Measurements from ENCODE around the gene SPTB. TPM values are rescaled to one million over a fixed set of nuclear protein-coding genes. Genes with fewer than 3 reads are reported as not detected.
A peak's percentile ranks its signal among the peaks of the same experiment; 100 is the strongest.

SPTB gene
- total RNA-seq, 1 donor from 2014 or later = 3.0 TPM

DNA sequence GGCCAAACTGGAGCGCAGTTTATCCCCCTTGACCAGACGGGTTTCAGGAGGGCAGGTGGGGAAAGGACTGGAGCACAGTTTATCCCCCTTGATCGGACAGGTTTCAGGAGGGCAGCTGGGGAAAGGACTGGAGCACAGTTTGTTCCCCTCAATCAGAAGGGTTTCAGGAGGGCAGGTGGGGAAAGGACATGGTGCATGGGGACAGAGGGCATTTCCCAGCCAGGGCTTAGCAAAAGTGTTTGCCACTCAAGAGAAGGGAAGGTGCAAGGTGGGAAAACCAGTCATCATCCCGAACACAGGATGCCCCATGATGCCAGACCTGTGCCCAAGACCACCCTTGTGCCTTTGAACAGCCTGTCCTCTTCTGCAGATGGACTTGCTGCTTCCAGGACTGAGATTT is 54.7 kb downstream of the SPTB start:
- TF ChIP-seq, protein P1, sequence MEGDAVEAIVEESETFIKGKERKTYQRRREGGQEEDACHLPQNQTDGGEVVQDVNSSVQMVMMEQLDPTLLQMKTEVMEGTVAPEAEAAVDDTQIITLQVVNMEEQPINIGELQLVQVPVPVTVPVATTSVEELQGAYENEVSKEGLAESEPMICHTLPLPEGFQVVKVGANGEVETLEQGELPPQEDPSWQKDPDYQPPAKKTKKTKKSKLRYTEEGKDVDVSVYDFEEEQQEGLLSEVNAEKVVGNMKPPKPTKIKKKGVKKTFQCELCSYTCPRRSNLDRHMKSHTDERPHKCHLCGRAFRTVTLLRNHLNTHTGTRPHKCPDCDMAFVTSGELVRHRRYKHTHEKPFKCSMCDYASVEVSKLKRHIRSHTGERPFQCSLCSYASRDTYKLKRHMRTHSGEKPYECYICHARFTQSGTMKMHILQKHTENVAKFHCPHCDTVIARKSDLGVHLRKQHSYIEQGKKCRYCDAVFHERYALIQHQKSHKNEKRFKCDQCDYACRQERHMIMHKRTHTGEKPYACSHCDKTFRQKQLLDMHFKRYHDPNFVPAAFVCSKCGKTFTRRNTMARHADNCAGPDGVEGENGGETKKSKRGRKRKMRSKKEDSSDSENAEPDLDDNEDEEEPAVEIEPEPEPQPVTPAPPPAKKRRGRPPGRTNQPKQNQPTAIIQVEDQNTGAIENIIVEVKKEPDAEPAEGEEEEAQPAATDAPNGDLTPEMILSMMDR (IDR thresholded peaks at IDR 0.05) = no peak
- peaks cover 3% of the 10 kb centered on the region for H3K4me1 ChIP-seq
- no peak for ATAC-seq
- intact Hi-C loops (cut with DNase I) = loop anchor here (10.0 kb wide), 1 partner anchor 60 kb away; no protein-coding TSS in a partner anchor
- no peak for DNase-seq
- H3K4me3 ChIP-seq = no peak overlapping the region
- H3K9me3 ChIP-seq = no peaks in the 10 kb centered on the region
- no peaks in the 10 kb centered on the region for H3K36me3 ChIP-seq
- H3K27me3 ChIP-seq = peaks cover 3% of the 10 kb centered on the region
- no peak overlapping the region for H3K27ac ChIP-seq

DNA sequence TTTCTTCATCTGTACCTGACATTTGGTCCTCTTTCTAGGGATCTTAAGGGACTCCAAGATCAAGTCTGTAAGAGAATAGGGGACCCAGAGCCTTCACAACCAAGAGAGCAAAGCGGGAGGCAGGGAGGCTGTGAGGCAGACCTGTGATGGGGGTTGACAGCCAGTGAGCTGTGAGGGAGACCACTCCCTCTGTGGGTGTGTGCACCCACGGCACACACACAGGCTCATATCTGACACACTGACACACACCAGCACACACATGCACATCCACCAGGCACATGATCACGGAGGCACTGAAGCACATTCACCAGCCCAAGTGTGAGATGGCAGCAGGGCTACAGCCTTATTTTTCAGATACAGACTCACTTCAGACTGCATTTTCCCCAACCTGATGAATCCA is 55.2 kb downstream of the SPTB start:
- DNase-seq = no peak
- H3K27me3 ChIP-seq = peaks cover 3% of the 10 kb centered on the region
- H3K4me3 ChIP-seq = no peak overlapping the region
- no peaks in the 10 kb centered on the region for H3K9me3 ChIP-seq
- H3K27ac ChIP-seq = no peak overlapping the region
- ATAC-seq = no peak
- peaks cover 3% of the 10 kb centered on the region for H3K4me1 ChIP-seq
- H3K36me3 ChIP-seq = no peaks in the 10 kb centered on the region
- TF ChIP-seq, protein P1 (IDR thresholded peaks at IDR 0.05) = no peak
- intact Hi-C loops (cut with DNase I) = loop anchor here (10.0 kb wide), 1 partner anchor 60 kb away; no protein-coding TSS in a partner anchor

DNA sequence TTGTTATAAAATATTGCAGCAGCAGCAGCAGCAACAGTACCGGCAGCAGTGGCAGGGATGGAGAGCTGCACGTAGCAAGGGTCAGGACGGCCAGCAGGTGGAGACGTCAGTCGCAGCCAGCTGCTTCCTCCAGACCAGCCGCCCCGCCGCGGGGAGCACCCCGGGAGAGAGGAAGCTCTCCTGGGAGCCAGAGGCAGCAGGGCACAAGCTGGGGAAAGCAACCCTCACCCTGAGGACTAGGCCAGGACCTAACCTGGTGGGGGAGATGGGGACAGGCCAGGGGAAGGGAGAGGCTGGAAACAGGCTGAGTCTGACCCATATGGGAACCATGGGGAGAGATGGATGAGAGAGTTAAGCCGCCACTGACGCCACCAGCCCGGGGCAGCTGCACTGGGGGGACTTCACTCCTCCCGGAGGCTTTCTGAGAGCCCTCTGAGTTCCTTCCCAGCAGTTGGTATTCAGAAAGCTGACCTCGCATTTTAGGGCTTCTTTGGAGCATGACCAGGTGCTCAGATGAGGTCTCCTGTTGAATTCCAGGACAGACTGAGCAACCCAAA is 56.3 kb downstream of the SPTB start:
- DNase-seq (peak; percentile 91), ATAC-seq (peak; percentile 93)
- H3K9me3 ChIP-seq = no peaks in the 10 kb centered on the region
- no peak overlapping the region for H3K27ac ChIP-seq
- peaks cover 3% of the 10 kb centered on the region for H3K27me3 ChIP-seq
- H3K4me3 ChIP-seq = no peak overlapping the region
- no peaks in the 10 kb centered on the region for H3K36me3 ChIP-seq
- intact Hi-C loops (cut with DNase I) = loop anchor here (10.0 kb wide), 1 partner anchor 61 kb away; no protein-coding TSS in a partner anchor
- peaks cover 3% of the 10 kb centered on the region for H3K4me1 ChIP-seq
- TF ChIP-seq, protein P1 (IDR thresholded peaks at IDR 0.05) = peak; percentile 81

DNA sequence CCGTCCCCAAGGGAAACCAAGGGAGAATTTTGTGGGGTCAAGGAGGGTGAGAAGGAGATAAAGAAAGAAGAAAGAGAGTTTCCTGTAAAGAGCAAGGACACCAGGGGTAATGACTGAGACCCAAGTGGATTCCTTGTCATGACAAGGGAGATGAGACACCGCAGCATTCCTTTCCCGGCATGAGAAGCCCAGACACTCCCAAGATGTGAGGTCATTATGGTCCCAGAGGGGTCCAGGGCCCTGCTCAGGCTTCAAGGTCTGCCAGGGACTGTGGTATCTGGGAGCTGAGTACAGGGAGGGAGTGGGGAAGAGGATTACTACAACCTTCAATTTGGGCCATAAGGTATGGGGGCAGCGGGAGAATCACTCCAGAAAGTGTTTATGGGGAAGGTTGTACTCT is 58.1 kb downstream of the SPTB start:
- no peak overlapping the region for H3K27ac ChIP-seq
- peaks cover 3% of the 10 kb centered on the region for H3K27me3 ChIP-seq
- H3K36me3 ChIP-seq = no peaks in the 10 kb centered on the region
- H3K4me3 ChIP-seq = no peak overlapping the region
- peaks cover 3% of the 10 kb centered on the region for H3K4me1 ChIP-seq
- H3K9me3 ChIP-seq = no peaks in the 10 kb centered on the region
- intact Hi-C loops (cut with DNase I) = loop anchor here (10.0 kb wide), 1 partner anchor 63 kb away; no protein-coding TSS in a partner anchor
- ATAC-seq (no peak), DNase-seq (no peak)
- TF ChIP-seq, protein P1 (IDR thresholded peaks at IDR 0.05) = no peak

DNA sequence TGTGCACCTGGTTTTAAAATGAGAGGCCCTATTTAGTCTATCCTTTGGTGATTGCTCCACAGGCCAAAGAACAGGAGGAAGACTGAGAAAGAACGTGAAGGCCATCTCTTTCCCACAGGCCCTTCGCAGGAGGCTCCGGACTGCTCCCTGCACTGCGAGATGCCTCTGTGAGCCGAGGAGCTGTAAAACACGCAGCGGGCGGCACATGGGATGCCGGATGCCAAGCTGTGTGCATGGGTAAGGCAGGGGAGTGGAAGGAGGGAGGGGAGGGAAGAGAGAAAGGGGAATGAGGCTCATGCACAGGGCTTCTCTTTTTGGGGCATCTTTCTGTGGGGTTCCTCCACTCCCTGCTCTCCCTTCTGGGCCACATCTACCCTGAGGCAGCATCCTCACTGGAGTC is 61.6 kb downstream of the SPTB start:
- intact Hi-C loops (cut with DNase I) = no loop called here
- no peaks in the 10 kb centered on the region for H3K9me3 ChIP-seq
- DNase-seq = no peak
- peaks cover 3% of the 10 kb centered on the region for H3K27me3 ChIP-seq
- no peaks in the 10 kb centered on the region for H3K4me1 ChIP-seq
- no peaks in the 10 kb centered on the region for H3K36me3 ChIP-seq
- no peak overlapping the region for H3K27ac ChIP-seq
- ATAC-seq = no peak
- TF ChIP-seq, protein P1 (IDR thresholded peaks at IDR 0.05) = no peak
- H3K4me3 ChIP-seq = no peak overlapping the region
